Activated CD4-positive, alpha-beta T cell treated with anti-CD3 and anti-CD28 coated beads, Interleukin-2, Interleukin-4, amounts not matched to agents 100 ng/mL and 50 ng/mL, durations not matched to agents 16 hours and 8 hours (primary cell): Measurements from ENCODE around the gene DBX1.
A peak's percentile ranks its signal among the peaks of the same experiment; 100 is the strongest.
"Not testable (repeated sequence)": the region's sequence is repeated elsewhere in the genome, so short reads cannot be mapped to it uniquely, and the experiment has no call there.

Source experiments
- DNase-seq: peaks from one replicate; pipeline ENCODE4 v3.0.0-alpha.2; 2020; ENCODE audit warnings: low spot score

The DBX1 gene, protein sequence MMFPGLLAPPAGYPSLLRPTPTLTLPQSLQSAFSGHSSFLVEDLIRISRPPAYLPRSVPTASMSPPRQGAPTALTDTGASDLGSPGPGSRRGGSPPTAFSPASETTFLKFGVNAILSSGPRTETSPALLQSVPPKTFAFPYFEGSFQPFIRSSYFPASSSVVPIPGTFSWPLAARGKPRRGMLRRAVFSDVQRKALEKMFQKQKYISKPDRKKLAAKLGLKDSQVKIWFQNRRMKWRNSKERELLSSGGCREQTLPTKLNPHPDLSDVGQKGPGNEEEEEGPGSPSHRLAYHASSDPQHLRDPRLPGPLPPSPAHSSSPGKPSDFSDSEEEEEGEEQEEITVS

DNA sequence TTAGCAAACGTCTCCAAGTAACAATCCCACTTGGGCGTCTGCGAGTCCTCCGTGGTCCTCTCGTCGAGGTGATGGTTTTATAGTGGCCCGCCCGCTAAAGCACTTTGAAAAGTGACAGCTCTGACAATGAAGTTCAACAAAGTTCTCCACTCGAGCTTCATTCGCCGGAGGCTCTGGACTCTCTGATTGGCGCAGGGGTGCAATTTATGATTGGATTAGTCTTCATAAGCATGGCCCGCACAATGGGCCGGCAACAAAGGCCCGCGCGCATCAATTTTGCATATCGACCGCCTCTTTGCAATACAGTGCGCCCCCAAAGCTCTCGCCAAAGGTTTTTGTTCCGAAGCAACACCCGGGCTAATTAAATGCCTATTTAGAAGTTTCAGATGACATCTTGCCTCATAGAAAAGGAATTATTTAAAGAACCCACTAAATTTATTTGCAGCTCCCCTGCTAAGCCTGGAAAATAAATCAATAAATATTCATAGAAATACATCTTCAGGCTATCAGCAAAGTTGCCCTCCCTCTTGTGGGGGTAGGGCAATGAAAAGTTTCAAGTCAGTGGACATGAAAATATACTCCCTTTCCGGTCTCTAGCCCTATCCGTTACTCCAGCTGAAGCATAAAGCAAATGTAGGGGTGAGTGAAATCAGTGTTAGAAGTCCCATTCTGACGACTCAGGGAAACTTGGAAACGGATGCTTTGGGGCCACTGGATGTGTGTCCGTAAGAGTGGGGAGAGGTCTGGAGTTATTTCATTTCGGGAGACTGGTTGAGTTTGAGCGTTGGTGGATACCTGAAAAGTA, at the start of gene DBX1:
TSS of gene DBX1 (minus strand) at position 51 of the 805 bp plus-strand sequence. CDS start 151 bp downstream, outside the sequence.
- no peak for DNase-seq

DNA sequence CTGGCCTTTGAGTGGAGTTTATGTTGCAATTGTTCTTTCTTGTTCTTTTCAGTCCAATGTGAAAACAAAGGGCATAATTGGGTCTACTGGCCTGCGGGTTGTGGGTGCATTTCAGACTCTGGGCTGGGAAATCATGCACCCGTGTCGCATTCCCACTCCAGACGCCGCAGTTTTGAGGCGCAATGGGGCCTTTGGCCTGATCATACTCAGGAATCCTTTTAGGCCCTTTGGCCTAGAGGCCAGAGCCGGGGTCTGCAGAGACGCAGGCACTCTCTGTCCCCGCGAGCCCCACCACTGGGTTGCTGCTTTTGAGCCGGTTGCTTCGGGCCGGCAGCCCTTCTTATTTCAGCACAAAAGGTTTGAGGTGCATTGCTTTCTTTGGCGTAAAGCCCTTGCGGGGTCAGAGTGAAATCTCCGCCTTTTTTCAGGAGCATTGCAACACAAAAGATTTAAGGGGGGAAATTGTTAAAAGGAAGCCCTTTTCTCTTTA, 48.4 kb upstream of the DBX1 start:
- DNase-seq: no peak

- DNase-seq: no peak
Measured at GRCh38 chr11:20207781-20208621, 47.7 kb upstream of the DBX1 start.

- DNase-seq: no peak
Measured at GRCh38 chr11:20205807-20206206, 45.5 kb upstream of the DBX1 start.

DNA sequence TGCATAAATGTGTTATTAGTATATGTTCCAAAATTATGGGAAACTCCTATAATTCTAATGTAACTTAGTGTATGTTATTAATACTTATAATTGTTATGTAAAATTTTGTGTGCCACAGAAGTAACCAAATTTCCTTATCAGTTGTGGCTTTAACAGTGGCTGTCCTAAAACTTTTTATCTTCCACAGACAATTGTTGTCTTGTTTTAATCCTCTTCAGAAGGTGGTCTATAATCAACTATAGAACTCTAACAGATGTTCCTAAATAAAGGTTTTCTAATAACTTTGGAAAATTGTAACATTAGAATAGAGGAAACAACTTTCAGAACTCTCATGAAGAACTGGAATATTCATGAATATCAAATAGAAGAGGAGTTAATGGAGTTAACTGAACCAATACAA, 44.4 kb upstream of the DBX1 start:
- DNase-seq: no peak

DNA sequence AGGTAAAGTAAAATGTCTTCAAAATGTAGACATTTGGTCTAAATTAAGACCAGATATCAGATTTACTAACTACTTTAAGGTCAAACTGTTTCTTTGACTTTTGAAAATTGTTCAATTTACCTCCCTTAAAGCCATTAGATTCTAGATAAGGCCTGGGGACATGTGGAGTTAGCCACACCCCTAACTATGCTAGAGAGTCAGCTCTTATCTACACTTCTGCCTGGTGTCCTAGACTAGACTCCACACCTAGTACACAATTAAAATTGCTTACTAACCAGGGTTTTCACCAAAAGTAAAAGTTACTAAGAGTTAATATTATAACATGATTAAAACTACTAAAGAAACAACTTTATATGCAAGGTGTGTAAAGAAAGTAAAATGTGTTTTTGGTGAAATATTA, 43.6 kb upstream of the DBX1 start:
- DNase-seq: no peak

DNA sequence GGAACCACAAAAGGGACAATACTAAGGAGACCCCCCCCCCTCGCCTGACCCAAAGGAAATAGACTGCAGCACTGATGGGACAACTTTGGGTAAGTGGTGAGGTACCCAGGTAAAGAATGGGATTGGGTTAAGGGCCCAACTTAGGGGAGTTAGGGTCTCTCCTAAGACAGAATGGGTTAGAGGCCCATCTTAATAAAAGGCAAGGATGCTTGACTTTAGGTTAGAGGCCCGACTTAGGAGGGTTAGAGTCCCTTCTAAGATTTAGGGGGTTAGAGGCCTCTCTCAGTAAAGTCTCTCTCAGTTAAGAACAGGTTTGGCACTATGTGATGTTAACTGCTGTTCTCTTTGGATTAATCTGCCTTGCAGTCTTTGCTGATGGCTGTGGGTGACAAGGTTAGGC, 41.0 kb upstream of the DBX1 start:
- DNase-seq: no peak

- not testable (repeated sequence) for DNase-seq
Measured at GRCh38 chr11:20200331-20200955, 40.2 kb upstream of the DBX1 start.

GRCh38 chr11:20197881-20198280, 37.6 kb upstream of the DBX1 start:
- peak; percentile 16 for DNase-seq

DNA sequence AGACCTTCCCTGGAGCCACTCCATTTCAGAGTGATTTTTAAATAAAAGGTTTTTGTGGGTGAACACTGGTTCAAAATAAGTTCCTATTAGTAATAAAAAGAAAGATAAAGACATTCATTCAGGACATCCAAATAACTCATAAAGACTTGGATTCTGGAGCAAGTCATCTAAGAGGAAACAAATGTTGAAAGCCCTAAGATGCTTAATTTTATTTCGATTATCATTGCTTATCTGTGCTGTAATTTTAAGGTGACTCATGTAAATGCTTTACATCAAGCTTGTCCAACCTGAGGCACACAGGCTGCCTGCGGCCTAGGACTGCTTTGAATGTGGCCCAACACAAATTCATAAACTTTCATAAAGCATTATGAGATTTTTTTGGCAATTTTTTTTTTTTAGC, 34.2 kb upstream of the DBX1 start:
- no peak for DNase-seq

DNA sequence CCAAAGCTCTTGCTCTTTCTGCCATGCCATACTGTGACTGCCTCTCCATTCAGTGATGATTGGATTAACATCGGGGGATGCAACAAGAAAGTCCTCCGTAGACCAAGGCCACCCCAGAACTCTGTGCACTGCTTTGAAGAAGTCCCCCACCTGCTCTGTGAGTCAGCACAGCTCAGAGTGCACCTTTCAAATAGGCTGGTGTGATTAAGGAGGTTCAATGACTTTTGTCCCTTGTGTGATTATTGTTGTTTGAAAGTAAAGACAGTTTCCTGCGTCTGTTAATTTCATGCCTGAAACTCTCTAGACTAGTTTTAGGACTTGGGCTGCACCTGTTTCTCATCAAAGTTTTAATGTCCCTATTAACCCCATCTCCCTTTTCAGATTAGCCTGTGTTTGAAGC, 33.0 kb upstream of the DBX1 start:
- no peak for DNase-seq

DNA sequence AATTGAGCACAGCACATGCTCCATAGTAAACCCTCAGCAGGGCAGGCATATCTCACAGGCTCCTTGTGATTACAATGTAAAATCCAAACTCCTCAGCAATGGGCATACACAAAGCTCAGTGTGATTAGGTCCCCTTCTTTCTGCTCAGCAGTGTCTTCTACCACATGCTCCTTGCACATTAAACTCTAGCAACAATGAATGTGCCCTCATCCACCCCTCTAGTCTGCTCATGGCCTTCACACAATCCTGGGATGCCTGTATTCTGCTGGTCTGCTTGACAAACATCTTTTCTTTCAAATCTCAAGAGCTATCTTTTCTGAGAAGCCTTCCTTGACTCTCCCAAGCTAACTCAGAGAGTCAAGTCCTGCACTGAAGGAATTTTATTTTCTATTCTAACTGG, 32.4 kb upstream of the DBX1 start:
- no peak for DNase-seq

DNA sequence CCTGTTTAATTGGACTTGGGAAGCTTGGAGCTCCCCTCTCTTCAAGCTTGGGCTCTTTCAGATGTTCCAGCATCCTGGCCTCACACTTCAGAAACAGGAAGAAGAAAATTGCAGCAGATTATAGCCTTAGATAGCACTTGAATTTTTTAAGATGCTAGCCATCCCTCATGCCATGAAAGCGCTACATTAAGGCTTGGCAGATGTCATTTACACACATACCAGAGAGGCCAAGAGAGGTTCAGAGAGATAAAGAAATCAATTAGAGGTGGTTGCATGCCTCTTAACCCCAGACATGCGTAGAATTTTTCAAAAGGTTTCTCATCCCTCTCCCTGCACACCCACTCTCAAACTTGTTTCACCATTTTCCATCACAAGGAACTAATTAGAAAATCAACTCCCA, 31.9 kb upstream of the DBX1 start:
- no peak for DNase-seq

DNA sequence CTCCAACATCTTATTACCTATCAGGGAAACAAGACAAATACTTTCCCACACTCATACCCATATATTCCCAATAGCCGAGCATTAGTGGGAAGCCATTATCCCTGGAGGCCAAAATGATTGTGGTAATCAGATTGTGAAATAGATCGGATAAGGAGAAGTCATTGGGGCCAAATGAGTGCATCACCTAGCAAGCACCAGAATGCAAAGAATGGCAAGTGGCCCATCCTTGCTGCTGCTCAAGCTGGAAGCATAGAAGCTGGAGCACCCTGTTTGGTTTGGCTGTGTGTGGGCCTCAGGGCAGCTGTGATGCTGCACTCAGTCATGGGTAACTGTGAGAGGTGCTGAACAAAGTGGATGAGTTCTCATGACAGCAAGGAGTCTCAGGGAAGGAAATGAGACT, 18.7 kb upstream of the DBX1 start:
- DNase-seq: no peak

DNA sequence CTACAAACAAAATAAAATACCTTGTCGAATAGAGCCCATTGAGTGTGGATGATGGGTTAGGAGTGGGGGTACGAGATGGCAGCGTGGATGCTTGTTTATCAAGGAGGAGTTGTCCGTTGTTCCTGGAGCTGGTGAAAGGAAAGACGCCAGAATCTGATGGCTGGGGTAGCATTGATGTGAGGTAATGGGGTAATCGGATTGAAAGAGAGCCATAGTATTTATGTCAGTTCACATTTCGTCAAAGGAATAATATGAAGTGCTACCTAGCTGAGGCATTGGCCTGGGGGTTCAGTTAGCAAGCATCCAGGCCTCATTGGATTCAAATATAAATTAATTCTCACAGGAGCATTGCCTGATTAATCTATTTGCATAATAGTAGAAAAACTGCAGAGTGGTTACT, 16.9 kb upstream of the DBX1 start:
- DNase-seq: no peak

DNA sequence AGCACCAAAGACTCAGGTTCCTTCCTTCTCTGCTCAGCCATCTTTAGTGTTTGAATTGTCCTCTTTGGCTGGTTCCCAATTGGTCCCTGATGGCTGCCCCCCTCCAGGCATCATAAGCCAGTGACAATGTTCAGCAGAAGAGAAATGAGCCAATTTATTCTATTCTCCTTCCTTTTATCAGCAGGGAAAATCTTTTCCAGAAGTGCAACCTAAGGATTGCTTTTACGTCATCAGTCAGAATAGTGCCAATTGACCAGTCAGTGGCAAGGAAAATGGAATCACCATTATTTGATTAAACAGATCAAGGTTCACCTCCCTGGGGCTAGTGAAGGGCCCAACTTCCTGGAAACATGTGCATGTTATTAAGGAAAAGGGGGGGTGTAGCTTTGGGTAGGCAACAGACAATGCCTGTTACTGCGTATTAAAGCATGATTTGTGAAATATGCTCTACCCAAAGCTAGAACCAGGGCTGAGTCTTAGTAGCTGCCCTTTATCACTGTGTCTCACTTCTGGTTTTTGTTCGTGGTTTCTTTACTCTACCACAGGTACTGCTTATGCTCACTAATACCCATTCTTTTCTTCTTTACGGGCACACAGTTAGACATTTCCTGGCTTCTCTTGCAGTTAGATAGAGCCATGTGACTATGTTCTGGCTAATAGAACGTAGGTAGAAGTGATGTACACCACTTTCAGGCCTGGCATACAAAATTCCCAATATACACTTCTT, 12.6 kb upstream of the DBX1 start:
- no peak for DNase-seq

DNA sequence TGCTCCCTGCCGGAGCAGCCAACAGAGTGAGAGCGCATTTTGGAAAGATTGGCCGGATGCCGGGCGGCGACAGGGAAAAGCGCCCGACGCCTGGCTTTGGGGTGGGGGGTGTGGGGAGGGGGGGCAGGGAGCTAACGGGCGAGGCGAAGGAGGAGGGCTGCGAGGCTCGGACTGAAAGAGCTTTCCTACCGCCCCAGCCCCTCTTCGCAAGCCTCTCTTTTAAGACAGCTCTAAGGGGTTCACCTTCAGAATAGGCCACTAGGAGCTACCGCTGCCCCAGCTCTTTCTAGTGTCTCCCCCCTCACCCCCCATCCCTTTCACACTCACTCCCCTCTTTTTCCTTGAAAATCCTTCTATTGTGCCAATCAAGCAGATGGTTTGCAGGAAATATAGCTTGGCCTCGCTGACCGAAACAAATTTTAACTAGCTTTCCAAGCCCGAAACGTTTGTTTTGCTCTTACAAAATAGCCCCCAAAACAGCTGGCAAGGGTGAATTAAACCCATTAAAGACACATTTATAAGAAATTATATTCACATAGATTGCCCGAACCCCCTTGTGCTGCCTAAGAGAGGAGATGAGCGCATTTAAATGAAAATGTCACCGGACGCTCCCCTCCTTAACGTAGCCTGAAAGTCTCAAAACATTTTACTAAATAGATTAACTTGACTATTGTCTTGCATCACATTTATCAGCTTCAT, 3.7 kb upstream of the DBX1 start:
- DNase-seq: no peak

- no peak for DNase-seq
Measured at GRCh38 chr11:20162824-20163782, 2.8 kb upstream of the DBX1 start.
